ENCODE measurements around the gene LRPPRC.

Gene LRPPRC

DNA sequence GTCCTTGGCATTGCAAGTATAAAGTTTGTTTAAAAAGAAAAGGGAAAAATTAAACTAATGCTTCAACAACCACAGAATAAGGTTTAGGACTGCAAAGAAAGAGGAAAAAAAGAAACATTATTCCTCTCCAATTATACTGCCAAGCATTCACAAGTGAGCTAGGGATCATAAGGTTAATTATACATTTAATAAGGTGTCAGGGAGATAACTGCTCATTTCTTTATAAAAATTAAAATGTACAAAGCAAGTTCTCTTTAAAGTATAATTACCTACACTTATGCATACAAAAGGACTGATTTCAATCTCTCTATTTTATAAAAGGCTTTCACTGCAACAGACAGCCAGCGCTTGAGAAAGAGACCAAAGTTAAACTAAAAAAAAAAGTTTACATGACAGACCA is 98.9 kb downstream of the LRPPRC start:
- no peak for DNase-seq (ENCODE audit: extremely low spot score)
- POLR2A ChIA-PET = no interaction called here
- TF ChIP-seq, protein P1, sequence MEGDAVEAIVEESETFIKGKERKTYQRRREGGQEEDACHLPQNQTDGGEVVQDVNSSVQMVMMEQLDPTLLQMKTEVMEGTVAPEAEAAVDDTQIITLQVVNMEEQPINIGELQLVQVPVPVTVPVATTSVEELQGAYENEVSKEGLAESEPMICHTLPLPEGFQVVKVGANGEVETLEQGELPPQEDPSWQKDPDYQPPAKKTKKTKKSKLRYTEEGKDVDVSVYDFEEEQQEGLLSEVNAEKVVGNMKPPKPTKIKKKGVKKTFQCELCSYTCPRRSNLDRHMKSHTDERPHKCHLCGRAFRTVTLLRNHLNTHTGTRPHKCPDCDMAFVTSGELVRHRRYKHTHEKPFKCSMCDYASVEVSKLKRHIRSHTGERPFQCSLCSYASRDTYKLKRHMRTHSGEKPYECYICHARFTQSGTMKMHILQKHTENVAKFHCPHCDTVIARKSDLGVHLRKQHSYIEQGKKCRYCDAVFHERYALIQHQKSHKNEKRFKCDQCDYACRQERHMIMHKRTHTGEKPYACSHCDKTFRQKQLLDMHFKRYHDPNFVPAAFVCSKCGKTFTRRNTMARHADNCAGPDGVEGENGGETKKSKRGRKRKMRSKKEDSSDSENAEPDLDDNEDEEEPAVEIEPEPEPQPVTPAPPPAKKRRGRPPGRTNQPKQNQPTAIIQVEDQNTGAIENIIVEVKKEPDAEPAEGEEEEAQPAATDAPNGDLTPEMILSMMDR (IDR thresholded peaks at IDR 0.05; ENCODE audit: control extremely low read depth, extremely low read depth, low read depth, missing control alignments) = no peak
- CTCF ChIA-PET = interaction anchor here (0.6 to 1.7 kb wide), 2 partner anchors 9 to 12 kb away, joined by 3 to 4 read pairs; no protein-coding TSS in a partner anchor

DNA sequence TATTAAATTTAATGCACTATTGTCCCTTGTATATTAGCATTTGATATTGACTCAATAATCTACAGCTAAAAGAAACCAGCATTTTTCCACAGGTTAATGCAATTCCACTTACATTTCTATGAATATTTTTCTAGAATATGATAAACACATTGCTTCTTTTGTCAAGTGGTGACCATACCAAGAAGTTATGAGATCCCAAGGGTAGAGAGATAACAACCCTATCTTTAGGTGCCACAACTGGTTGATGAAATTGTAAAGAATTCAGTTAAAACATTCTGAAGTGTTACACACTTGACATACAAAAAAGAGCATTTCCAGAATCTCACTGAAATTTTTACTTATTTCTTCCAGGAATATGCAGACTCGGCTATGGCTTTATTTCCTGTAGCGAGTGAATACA is 101.0 kb downstream of the LRPPRC start:
- TF ChIP-seq, protein P1 (IDR thresholded peaks at IDR 0.05; ENCODE audit: control extremely low read depth, extremely low read depth, low read depth, missing control alignments) = no peak
- POLR2A ChIA-PET = no interaction called here
- CTCF ChIA-PET = interaction anchor here (3.1 kb wide), 1 partner anchor 12 kb away, joined by 12 read pairs; no protein-coding TSS in a partner anchor
- no peak for DNase-seq (ENCODE audit: extremely low spot score)

DNA sequence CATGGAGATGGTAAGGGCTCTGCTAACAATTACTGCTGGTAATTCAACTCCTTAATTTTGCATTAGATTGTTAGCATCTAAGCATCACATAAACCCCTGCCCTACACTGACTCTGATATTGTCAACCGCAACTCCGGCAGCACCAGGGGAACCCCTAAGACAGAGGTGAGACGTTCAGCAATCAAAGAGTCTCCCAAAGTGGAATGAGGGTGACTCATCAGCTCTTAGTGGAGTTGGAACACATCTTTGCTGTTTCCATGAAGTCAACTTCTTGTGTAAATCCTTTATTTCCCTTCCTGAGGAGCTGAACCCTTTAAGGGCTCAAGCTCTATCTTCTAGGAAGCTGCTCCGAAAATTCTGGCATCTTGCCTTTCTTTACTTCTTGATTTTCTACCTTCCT is 104.9 kb downstream of the LRPPRC start:
- no peak for DNase-seq (ENCODE audit: extremely low spot score)
- TF ChIP-seq, protein P1 (IDR thresholded peaks at IDR 0.05; ENCODE audit: control extremely low read depth, extremely low read depth, low read depth, missing control alignments) = no peak
- CTCF ChIA-PET = interaction anchor here (2.3 kb wide), 1 partner anchor 13 kb away, joined by 10 read pairs; no protein-coding TSS in a partner anchor
- POLR2A ChIA-PET = no interaction called here

DNA sequence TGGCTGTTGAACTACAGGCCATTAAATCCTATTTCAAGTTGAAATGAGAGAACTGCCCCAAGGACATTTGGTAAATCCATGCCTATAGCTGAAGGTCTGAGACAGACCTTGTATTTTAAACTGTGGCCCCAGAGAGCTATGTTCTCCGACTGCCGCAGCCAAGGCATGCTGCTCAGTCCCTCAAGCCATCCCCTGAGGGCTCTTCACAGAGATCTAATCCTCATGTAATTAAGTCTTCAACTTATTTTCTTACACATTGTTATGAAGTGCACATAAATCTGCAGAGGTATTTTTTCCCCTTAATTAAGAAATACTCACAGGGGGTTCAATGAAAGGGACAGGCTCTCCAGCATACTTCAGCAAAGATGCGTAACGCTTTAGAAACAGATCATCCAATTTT is 106.4 kb downstream of the LRPPRC start:
- no peak for DNase-seq (ENCODE audit: extremely low spot score)
- CTCF ChIA-PET = interaction anchor here (2.1 kb wide), 1 partner anchor 12 kb away, joined by 7 read pairs; no protein-coding TSS in a partner anchor
- TF ChIP-seq, protein P1 (IDR thresholded peaks at IDR 0.05; ENCODE audit: control extremely low read depth, extremely low read depth, low read depth, missing control alignments) = no peak
- POLR2A ChIA-PET = no interaction called here

DNA sequence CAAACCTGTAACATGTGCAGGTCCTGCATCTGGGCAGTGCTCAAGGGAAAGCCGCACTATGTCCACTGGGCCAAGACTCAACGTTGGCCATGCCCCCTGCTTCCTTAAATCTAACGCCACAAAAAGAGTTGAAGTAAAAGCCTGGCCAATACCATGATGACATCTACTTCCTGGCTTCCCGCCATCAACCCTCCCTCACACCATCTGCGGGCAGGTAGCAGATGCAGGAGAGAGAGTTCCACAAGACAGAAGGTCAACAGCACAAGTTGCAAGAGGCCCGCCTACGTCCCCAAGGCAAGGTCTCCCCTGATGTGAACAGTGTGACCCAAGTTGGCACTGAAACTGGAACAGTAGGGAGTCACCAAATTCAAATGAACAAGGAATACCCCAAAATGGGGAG is 108.6 kb downstream of the LRPPRC start:
- TF ChIP-seq, protein P1 (IDR thresholded peaks at IDR 0.05; ENCODE audit: control extremely low read depth, extremely low read depth, low read depth, missing control alignments) = no peak
- ChIA-PET CTCF (interaction anchor here (1.3 to 1.6 kb wide), 2 partner anchors 9 to 10 kb away, joined by 4 to 7 read pairs; no protein-coding TSS in a partner anchor), POLR2A (no interaction called here)
- DNase-seq (ENCODE audit: extremely low spot score) = no peak

DNA sequence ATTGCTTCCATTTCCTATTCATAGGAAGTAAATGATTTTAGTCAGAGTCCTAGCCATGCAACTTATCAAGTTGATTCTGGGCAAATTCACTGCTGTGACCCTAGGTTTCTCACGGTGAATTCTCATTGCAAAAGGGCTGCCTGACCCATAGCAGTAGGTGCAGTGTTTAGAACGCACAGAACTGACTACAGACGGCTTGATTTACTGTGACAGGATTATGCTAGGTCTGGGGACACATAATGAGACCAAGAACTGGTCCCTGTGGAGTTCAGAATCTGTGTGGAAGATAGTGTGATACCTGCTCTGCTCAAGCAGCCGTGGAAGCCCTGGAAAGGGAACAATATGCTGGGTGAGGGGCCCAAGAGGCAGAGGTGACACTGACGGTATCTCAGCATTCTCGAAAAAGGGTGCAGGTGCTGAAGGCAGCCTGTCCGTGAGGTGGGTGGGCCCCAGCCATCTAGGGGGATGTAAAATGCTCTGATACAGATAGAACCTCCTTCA is 110.6 kb downstream of the LRPPRC start:
- CTCF ChIA-PET = no interaction called here
- peak; percentile 0 for DNase-seq (ENCODE audit: extremely low spot score)
- TF ChIP-seq, protein P1 (IDR thresholded peaks at IDR 0.05; ENCODE audit: control extremely low read depth, extremely low read depth, low read depth, missing control alignments) = no peak
- POLR2A ChIA-PET = no interaction called here
